Bronchial epithelial cell (primary cell): Measurements from ENCODE around the gene COMMD7. TPM values are rescaled to one million over a fixed set of nuclear protein-coding genes. Genes with fewer than 3 reads are reported as not detected.

Source experiments
- DNase-seq: peaks from one replicate; pipeline ENCODE4 v3.0.0-alpha.2; 2010; ENCODE audit warnings: low read depth
- FAIRE-seq: peaks from 2 replicates; lab custom pipeline; 2011; peaks lifted over from hg19 to GRCh38; lab: Jason Lieb, UNC
- H3K27me3 ChIP-seq: 2 replicates; pipeline ENCODE4 v1.5.1; 2011; ENCODE audit warnings: low read length; ENCODE audit not compliant: control insufficient read depth, insufficient read depth
- H3K36me3 ChIP-seq: 2 replicates; pipeline ENCODE4 v1.5.1; 2011; ENCODE audit warnings: low read length; ENCODE audit not compliant: control insufficient read depth, insufficient read depth
- H3K4me3 ChIP-seq: 2 replicates; pipeline ENCODE4 v1.5.1; 2011; ENCODE audit warnings: mild to moderate bottlenecking, low read depth, low read length, control low read depth
- total RNA-seq: library from RNA; depleted of rRNA; stranded (reverse); fragments of >200 nt; gene quantifications from 2 replicates; pipeline ENCODE4 v1.2.1, GENCODE V29; 2014
- TF ChIP-seq, protein P1 (sequence below): IDR thresholded peaks from 2 replicates; pipeline ENCODE4 v1.5.1; 2011; ENCODE audit warnings: mild to moderate bottlenecking, moderate library complexity, low read length, control low read depth, inconsistent platforms; ENCODE audit not compliant: insufficient read depth, severe bottlenecking

The COMMD7 gene
- total RNA-seq, 1 donor from 2014 or later = 10.5 TPM

GRCh38 chr20:32762754-32763201, 19.5 kb upstream of the COMMD7 start:
- Histone ChIP-seq H3K36me3 (no peaks in the 10 kb centered on the region), H3K27me3 (no peaks in the 10 kb centered on the region), H3K4me3 (peak overlapping the region; percentile 50)
- FAIRE-seq = no peak
- DNase-seq = no peak
- TF ChIP-seq, protein P1, sequence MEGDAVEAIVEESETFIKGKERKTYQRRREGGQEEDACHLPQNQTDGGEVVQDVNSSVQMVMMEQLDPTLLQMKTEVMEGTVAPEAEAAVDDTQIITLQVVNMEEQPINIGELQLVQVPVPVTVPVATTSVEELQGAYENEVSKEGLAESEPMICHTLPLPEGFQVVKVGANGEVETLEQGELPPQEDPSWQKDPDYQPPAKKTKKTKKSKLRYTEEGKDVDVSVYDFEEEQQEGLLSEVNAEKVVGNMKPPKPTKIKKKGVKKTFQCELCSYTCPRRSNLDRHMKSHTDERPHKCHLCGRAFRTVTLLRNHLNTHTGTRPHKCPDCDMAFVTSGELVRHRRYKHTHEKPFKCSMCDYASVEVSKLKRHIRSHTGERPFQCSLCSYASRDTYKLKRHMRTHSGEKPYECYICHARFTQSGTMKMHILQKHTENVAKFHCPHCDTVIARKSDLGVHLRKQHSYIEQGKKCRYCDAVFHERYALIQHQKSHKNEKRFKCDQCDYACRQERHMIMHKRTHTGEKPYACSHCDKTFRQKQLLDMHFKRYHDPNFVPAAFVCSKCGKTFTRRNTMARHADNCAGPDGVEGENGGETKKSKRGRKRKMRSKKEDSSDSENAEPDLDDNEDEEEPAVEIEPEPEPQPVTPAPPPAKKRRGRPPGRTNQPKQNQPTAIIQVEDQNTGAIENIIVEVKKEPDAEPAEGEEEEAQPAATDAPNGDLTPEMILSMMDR = no peak

GRCh38 chr20:32761831-32762753, 18.8 kb upstream of the COMMD7 start, which contains the start of gene DNMT3B:
Gene DNMT3B (plus strand): TSS chr20:32762385. CDS start chr20:32780324, 17,939 bp downstream.
- no peaks in the 10 kb centered on the region for H3K27me3 ChIP-seq
- FAIRE-seq (no peak), DNase-seq (no peak)
- TF ChIP-seq, protein P1 = no peak
- no peaks in the 10 kb centered on the region for H3K36me3 ChIP-seq
- peak within 1 kb of the TSS; percentile 50 for H3K4me3 ChIP-seq

GRCh38 chr20:32761417-32761830, 18.2 kb upstream of the COMMD7 start:
- TF ChIP-seq, protein P1 = no peak
- H3K36me3 ChIP-seq = no peaks in the 10 kb centered on the region
- peak overlapping the region; percentile 50 for H3K4me3 ChIP-seq
- H3K27me3 ChIP-seq = no peaks in the 10 kb centered on the region
- FAIRE-seq (no peak), DNase-seq (no peak)

GRCh38 chr20:32756156-32756555, 12.9 kb upstream of the COMMD7 start:
- Histone ChIP-seq H3K4me3 (no peak overlapping the region), H3K27me3 (no peaks in the 10 kb centered on the region), H3K36me3 (no peaks in the 10 kb centered on the region)
- DNase-seq = no peak
- TF ChIP-seq, protein P1 = no peak
- FAIRE-seq = no peak

GRCh38 chr20:32753731-32754130, 10.5 kb upstream of the COMMD7 start:
- no peak overlapping the region for H3K4me3 ChIP-seq
- TF ChIP-seq, protein P1 = no peak
- no peak for FAIRE-seq

More at GRCh38 chr20:32753731-32754130, 10.5 kb upstream of the COMMD7 start:
- no peaks in the 10 kb centered on the region for H3K36me3 ChIP-seq
- no peak for DNase-seq
- H3K27me3 ChIP-seq = no peaks in the 10 kb centered on the region
